DMS53 treated with DMSO at 0.1 percent for 48 hours (cell line): ENCODE data around the gene SENP3.

Experiments used
- DNase-seq: peaks from one replicate; lab custom pipeline; 2025; ENCODE audit not compliant: unreplicated experiment; lab: John Stamatoyannopoulos, UW

SENP3 gene

GRCh38 chr17:7561589-7562207 lies at the start of gene SENP3:
Gene SENP3, plus strand, starts transcription at chr17:7561919. Its CDS starts 1,158 bp downstream, at chr17:7563077.
- peak; percentile 88 for DNase-seq

DNA sequence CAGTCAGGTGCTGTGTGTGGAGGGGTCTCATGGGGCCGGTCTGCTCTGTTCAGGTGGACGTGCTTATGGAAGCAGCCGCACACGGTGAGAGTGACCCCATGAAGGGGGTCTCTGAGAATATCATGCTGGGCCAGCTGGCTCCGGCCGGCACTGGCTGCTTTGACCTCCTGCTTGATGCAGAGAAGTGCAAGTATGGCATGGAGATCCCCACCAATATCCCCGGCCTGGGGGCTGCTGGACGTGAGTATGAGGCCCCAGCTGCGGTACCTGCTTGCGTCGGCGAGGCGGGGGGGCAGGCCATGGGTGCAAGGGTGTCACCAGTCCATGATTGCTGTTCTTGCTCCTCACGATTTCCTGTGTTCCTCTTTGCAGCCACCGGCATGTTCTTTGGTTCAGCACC lies 49.6 kb upstream of the SENP3 start:
- DNase-seq, result no peak

GRCh38 chr17:7512824-7513540 lies 48.7 kb upstream of the SENP3 start:
- DNase-seq, result no peak

DNA sequence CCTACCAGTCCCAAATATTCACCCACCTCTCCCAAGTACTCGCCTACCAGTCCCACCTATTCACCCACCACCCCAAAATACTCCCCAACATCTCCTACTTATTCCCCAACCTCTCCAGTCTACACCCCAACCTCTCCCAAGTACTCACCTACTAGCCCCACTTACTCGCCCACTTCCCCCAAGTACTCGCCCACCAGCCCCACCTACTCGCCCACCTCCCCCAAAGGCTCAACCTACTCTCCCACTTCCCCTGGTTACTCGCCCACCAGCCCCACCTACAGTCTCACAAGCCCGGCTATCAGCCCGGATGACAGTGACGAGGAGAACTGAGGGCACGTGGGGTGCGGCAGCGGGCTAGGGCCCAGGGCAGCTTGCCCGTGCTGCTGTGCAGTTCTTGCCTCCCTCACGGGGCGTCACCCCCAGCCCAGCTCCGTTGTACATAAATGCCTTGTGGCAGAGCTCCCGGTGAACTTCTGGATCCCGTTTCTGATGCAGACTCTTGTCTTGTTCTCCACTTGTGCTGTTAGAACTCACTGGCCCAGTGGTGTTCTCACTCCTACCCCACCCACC lies 47.8 kb upstream of the SENP3 start:
- no peak for DNase-seq

GRCh38 chr17:7515911-7516610 lies 45.7 kb upstream of the SENP3 start:
- no peak for DNase-seq

DNA sequence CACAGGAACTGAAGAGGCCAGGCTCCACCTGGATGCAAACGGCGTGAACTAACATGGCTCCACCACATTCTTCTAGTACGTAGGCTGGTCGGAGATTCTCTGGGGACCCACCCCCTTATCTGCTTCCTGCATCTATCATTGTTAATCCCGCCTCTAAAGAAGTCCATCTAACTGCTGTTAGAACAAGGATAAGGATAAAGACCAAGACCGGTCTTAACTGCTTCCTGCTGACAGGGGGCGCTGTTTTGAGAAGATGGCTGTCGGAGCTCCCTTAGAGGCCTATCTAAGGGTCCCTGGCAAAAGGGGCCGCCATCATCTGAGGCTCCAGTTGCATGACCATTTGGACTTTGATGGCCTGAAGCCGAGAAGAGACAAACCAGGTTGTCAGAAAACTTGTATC lies 38.7 kb upstream of the SENP3 start:
- DNase-seq, result no peak

DNA sequence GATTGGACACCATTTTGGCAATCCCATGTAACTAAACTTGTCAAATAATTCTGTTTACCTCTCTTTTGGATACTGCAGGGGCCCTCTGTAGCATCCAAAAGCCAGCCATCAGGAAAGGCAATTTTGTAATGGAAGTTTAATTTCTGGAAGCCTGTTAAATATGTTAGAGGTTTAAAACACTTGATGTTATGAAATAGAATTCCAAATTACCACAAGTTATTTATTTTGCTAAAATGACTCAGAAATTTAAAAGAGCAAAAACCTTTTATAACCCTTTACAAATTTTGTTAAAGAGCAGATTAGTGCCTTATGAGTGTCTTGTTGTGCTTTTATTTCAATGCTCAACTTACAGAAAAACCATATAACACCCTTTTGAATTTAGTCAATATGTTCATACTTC lies 32.9 kb upstream of the SENP3 start:
- DNase-seq, result no peak

DNA sequence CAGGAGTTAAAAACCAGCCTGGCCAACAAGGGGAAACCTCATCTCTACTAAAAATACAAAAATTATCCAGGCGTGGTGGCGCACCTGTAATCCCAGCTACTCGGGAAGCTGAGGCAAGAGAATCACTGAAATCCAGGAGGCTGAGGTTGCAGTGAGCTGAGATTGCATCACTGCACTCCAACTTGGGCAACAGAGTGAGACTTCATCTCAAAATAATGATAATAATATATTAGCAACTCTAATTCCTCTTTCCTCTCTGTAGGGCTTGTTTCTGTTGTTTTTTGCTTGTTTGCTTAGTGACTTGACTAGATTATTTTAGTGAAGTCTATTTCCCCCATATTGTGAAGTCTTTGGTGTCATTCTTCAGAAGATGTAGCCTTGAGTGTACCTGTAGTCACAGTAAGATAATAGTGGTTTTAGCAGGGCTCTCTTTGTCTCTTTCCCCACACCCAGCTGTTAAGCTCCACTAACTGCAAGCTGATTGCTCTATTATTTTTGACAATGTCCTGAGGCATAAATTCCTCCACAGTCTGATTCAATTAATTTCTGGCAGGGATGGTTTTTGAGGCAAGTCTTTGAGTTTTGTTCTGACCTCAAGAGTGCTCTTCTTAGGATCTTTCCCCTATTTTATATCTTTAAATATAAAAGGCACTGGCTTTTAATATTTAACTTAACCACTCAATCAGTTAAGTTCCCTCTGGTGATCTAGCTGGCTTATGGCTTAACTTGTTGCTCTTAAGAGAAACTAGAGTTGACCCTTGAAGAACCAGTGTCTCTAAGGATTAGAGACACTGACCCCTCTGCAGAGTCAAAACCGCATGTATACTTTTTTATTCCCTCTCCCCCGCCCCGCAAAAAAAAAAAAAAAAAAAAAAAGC lies 31.5 kb upstream of the SENP3 start:
- DNase-seq, result no peak

DNA sequence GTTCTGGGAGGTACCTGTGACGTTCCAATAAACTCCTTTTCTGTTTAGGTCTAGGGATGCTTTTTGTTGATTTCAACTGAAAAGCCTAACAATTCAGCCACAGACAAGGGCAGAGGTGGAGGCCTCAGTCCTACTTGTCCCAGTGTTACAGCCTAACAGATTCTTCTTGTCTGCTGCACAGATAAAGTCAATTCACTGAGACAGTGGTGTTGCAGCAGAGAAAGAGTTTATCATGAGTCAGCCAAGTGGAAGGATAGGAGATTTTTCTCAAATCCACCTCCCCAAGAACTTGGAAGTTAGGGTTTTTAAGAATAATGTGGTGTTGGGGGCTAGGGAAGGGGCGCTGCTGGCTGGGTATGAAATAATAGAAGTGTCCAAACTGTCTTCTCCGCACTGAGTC lies 23.7 kb upstream of the SENP3 start:
- no peak for DNase-seq

DNA sequence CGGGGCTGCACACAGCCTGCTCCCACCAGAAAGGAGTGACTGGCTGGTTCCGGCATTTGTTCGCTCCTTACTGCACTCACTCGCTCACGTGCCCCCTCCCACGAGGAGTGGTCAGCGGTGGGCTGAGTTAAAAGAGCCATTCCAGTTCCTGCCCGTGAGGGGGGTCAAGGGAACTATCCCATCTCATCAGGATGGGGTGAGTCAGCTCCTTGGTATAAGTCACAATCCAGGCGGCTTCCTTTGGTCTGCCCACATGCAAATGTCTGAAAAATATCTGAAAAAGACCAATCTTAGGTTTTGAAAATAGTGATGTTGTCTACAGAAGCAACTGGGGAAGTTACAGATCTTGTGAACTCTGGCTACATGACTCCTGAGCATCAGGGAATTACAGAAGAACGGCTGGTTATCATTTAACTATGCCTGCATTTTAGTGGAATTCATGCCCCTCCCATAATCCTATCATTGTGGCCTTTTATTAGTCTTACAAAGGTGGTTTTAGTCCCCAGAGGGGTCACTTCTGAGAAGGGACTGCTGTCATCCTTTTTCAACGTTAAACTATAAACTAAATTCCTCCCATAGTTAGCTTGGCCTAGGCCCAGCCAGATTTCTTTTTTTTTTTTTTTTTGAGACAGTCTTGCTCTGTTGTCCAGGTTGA lies 22.7 kb upstream of the SENP3 start:
- DNase-seq, result no peak

GRCh38 chr17:7541074-7541621 lies 20.6 kb upstream of the SENP3 start:
- no peak for DNase-seq

DNA sequence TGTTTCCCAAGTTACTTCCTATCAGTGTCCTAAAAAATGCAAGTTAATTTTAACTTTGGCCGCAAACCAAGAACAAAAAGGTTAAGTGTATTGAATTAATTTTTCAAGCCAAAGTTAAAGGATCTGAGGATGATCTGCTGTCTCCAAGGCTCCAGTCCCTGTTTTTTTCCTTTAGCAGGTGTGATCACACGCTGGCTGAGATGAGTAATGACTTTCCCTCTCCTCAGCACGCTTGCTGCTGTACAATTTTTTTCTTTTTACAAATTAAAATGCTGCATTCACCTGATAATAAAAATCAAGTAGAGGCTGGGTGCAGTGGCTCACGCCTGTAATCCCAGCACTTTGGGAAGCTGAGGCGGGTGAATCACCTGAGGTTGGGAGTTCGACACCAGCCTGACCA lies 16.8 kb upstream of the SENP3 start:
- DNase-seq, result no peak

- no peak for DNase-seq
These were observed 12.9 kb upstream of the SENP3 start, which contains the start of gene TNFSF12 for GRCh38 chr17:7548585-7549400. Gene TNFSF12, plus strand, starts transcription at chr17:7549058. Its CDS starts 96 bp downstream, at chr17:7549154.

DNA sequence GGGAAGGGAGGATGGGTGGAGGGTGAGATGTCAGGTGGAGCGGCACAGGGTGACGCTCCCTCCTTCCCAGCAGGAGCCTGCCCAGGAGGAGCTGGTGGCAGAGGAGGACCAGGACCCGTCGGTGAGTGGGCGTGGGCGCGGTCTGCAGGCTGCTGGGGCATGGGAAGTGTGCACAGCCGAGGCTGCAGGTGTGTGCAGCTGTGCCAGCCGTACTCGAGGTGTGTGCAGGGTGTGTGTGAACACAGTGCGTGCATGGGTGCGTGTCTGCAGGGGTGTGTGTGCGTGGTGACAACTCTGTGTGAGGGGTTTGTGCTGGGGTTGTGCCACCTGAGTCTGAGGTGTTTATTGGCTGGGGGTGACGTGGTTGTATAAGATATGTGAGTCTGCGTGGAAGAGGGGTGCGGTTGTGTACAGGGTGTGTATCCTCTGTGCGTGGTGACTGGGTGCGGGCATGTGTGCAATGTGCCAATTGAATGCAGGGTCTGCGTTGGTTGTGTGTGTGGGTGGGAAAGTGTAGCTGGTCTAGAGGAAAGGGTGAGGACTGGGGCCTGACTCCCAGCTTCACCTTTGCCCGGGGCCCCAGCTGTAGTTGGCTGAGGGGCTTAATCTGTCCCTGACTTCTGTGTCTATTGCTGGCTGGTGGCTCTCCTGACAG lies 12.2 kb upstream of the SENP3 start:
- DNase-seq, result no peak

DNA sequence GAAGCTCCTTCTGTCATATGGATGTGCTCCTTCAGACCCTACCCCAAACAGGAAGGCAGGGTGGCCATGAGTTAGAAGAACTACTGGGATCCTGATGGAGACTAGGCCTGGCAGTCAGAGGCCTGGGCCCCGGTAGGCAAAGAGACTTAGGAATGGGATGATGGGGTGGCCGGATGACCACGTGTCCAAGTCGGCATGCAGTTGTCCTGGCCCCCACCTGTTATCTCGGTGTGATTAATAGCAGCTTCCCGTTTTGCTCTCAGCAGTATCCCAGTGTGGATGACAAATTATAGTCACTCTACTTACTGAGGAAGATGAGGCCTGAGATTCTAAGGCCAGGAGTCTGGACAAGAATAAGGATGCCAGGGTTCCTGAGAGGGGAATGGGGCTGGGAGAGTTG lies 11.4 kb upstream of the SENP3 start:
- DNase-seq, result no peak

DNA sequence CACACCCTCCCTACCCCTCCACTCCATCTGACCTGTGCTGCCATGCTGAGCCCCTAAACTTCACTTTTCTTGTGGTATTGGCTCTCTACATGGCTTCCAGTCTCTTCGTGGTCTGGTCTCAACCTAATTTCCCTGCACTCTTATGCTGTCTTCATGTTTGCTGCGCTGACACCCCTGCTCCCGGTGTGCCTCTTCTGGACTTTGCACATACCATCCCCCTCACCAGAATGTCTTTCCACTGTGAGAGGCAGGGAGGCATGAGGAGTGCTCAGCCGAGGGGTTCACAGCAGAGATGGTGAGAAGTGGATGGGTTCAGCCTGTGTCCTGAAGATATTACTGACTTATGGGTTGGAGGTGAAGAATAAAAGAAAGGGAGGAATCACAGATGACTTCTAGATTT lies 10.3 kb upstream of the SENP3 start:
- no peak for DNase-seq

DNA sequence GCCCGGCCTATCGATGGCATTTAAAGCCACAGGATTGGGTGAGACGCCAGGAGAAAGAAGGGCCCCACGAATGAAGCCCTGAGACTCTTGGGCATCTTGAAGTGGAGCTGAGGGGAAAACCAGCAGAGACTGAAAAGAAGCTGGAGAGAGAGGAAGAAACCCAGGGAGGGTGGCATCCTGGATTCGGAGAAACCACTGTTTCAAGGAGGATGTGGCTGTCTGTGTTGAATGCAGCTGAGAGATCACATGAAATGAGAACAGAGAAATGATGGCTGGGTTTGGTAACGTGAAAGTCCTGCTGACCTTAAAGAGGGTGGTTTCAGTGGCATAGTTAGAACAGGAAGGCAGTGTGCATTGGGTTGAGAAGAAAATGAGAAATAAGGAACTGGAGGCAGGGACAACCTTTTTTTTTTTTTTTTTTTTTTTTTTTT lies 9.1 kb upstream of the SENP3 start:
- no peak for DNase-seq

- no peak for DNase-seq
These were observed 8.4 kb upstream of the SENP3 start for GRCh38 chr17:7553356-7553755.
